IMR-90 (cell line): ENCODE results near the gene PDE4A. TPM values are rescaled to one million over a fixed set of nuclear protein-coding genes. Genes with fewer than 3 reads are reported as not detected.

Experiments
- ATAC-seq: fragments of 200-7000 bp; cut with Tn5 transposase; 2 replicates; pipeline ENCODE4 v1.9.1; 2020; ENCODE audit warnings: low read depth, mild to moderate bottlenecking, moderate library complexity
- Bru-seq: library from RNA; stranded (reverse); fragments of 400-500 nt; gene quantifications from one replicate; lab custom pipeline; 2021; lab: Mats Ljungman, UMichigan
- BruChase-seq, 2 experiments: library from RNA; stranded (reverse); fragments of 400-500 nt; gene quantifications; one replicate each; lab custom pipeline; 2021; lab: Mats Ljungman, UMichigan
- BruUV-seq: library from RNA; stranded (reverse); fragments of 400-500 nt; replicated peaks from 2 replicates; lab custom pipeline; 2021; lab: Mats Ljungman, UMichigan
- CTCF ChIA-PET: fragments of 300-600 bp; formaldehyde crosslinking; extraction: SDS; loops from one replicate; lab custom pipeline; 2021; ENCODE audit warnings: antibody characterized with exemption; lab: Yijun Ruan, JAX
- POLR2A ChIA-PET: fragments of 300-600 bp; sonication (Branson Sonifier 250); formaldehyde crosslinking; loops from one replicate; lab custom pipeline; 2022; ENCODE audit warnings: antibody characterized with exemption; ENCODE audit not compliant: unreplicated experiment; lab: Charles Lee
- DNase-seq: peaks from one replicate; pipeline ENCODE4 v3.0.0; 2013
- H2AFZ ChIP-seq: replicated peaks from 2 replicates; pipeline ENCODE3; 2013; ENCODE audit warnings: low read length, mild to moderate bottlenecking; ENCODE audit not compliant: poor library complexity
- H2AK5ac ChIP-seq: 2 replicates; pipeline ENCODE4 v1.6.1; 2013; ENCODE audit warnings: low read depth, low read length, inconsistent platforms
- H2AK9ac ChIP-seq: replicated peaks from 2 replicates; pipeline ENCODE3; 2013; ENCODE audit warnings: mild to moderate bottlenecking, low read depth, low read length, moderate library complexity; ENCODE audit not compliant: poor library complexity
- H2BK120ac ChIP-seq: 2 replicates; pipeline ENCODE4 v1.6.1; 2013; ENCODE audit warnings: low read depth, low read length, inconsistent platforms
- H2BK15ac ChIP-seq: 3 replicates; pipeline ENCODE4 v1.6.1; 2013; ENCODE audit warnings: low read depth, low read length, inconsistent platforms
- H2BK20ac ChIP-seq: 2 replicates; pipeline ENCODE4 v1.6.1; 2013; ENCODE audit warnings: low read depth, mild to moderate bottlenecking, inconsistent platforms, low read length, moderate library complexity
- H2BK5ac ChIP-seq: 2 replicates; pipeline ENCODE4 v1.6.1; 2013; ENCODE audit warnings: mild to moderate bottlenecking, low read depth, low read length, inconsistent platforms; ENCODE audit not compliant: poor library complexity, severe bottlenecking
- H3K14ac ChIP-seq: replicated peaks from 2 replicates; pipeline ENCODE4 v1.6.1; 2013; ENCODE audit warnings: low read depth, low read length, inconsistent platforms
- H3K18ac ChIP-seq: 2 replicates; pipeline ENCODE4 v1.6.1; 2013; ENCODE audit warnings: low read depth, low read length, control low read depth
- H3K23ac ChIP-seq: 2 replicates; pipeline ENCODE4 v1.6.1; 2013; ENCODE audit warnings: low read depth, low read length, inconsistent platforms
- H3K27ac ChIP-seq: 2 replicates; pipeline ENCODE4 v1.5.1; 2013; ENCODE audit warnings: mild to moderate bottlenecking, control low read depth, low read length; ENCODE audit not compliant: insufficient read depth
- H3K27me3 ChIP-seq: 2 replicates; pipeline ENCODE4 v1.6.1; 2013; ENCODE audit warnings: low read length; ENCODE audit not compliant: control insufficient read depth, insufficient read depth
- H3K36me3 ChIP-seq: 2 replicates; pipeline ENCODE4 v1.6.1; 2013; ENCODE audit warnings: low read length, mixed read lengths; ENCODE audit not compliant: control insufficient read depth, insufficient read depth
- H3K4ac ChIP-seq: 2 replicates; pipeline ENCODE4 v1.6.1; 2013; ENCODE audit warnings: low read depth, low read length, inconsistent platforms
- H3K4me1 ChIP-seq: 2 replicates; pipeline ENCODE4 v1.6.1; 2013; ENCODE audit warnings: low read length, mixed read lengths; ENCODE audit not compliant: control insufficient read depth, insufficient read depth
- H3K4me2 ChIP-seq: 2 replicates; pipeline ENCODE4 v1.6.1; 2013; ENCODE audit warnings: low read depth, mild to moderate bottlenecking, control low read depth, low read length, moderate library complexity
- H3K4me3 ChIP-seq: 2 replicates; pipeline ENCODE4 v1.5.1; 2013; ENCODE audit warnings: low read depth, mild to moderate bottlenecking, control low read depth, low read length, moderate library complexity; ENCODE audit not compliant: insufficient read depth
- H3K56ac ChIP-seq: 2 replicates; pipeline ENCODE4 v1.6.1; 2013; ENCODE audit warnings: low read length, inconsistent platforms; ENCODE audit not compliant: insufficient read depth; ENCODE audit errors: extremely low read depth
- H3K79me1 ChIP-seq, 2 experiments: 2 replicates each; pipeline ENCODE4 v1.6.1; 2013; ENCODE audit warnings: low read length in 2 of 2, inconsistent platforms in 1 of 2, low read depth in 1 of 2
- H3K9ac ChIP-seq: 2 replicates; pipeline ENCODE4 v1.6.1; 2013; ENCODE audit warnings: low read depth, low read length, control low read depth
- H3K9me1 ChIP-seq: 2 replicates; pipeline ENCODE4 v1.6.1; 2013; ENCODE audit warnings: low read length, inconsistent platforms; ENCODE audit not compliant: insufficient read depth
- H3K9me3 ChIP-seq: 2 replicates; pipeline ENCODE4 v1.6.1; 2013; ENCODE audit warnings: low read length; ENCODE audit not compliant: control insufficient read depth, insufficient read depth
- H4K20me1 ChIP-seq: 2 replicates; pipeline ENCODE4 v1.6.1; 2013; ENCODE audit warnings: low read length, inconsistent platforms; ENCODE audit not compliant: insufficient read depth
- H4K5ac ChIP-seq: 2 replicates; pipeline ENCODE4 v1.6.1; 2013; ENCODE audit warnings: mild to moderate bottlenecking, low read depth, low read length, control low read depth
- H4K8ac ChIP-seq, 2 experiments: 2 replicates each; pipeline ENCODE4 v1.6.1; 2013; ENCODE audit warnings: low read depth in 2 of 2, low read length in 2 of 2, control low read depth in 1 of 2, inconsistent platforms in 1 of 2
- H4K91ac ChIP-seq: 2 replicates; pipeline ENCODE4 v1.6.1; 2013; ENCODE audit warnings: low read depth, low read length, inconsistent platforms; ENCODE audit not compliant: insufficient read depth
- CHD1 ChIP-seq: IDR thresholded peaks from 2 replicates; pipeline ENCODE4 v1.6.1; 2012; ENCODE audit warnings: low read depth, low read length, improper control_type of control experiment
- WGBS, 2 experiments: methylation state at CpG; one replicate each; pipeline versions ENCODE4 v1.1.5 to v1.1.7; 2013; ENCODE audit warnings: missing lambda C conversion rate in 2 of 2; ENCODE audit not compliant: insufficient read length in 1 of 2; ENCODE audit errors: extremely low coverage in 2 of 2; 5-methylcytosine and 5-hydroxymethylcytosine counted together
- dilution Hi-C: fragments of 300-500 bp; cut with HindIII; formaldehyde crosslinking; loops from one replicate; pipeline ENCODE4 v1.14.3; 2018; ENCODE audit warnings: low sequenced_read_pairs; ENCODE audit not compliant: unreplicated experiment
- in situ Hi-C: fragments of 300-500 bp; cut with MboI; formaldehyde crosslinking; loops from 3 replicates; pipeline ENCODE4 v1.14.3; 2019; ENCODE audit warnings: low sequenced_read_pairs, inconsistent platforms, mixed read lengths
- intact Hi-C: fragments of 100-400 bp; cut with micrococcal nuclease; formaldehyde crosslinking; loops from 2 replicates; pipeline ENCODE4 v1.10.0; 2022
- long read RNA-seq: library from polyadenylated mRNA; unstranded; transcript quantifications from one replicate; pipeline ENCODE4 v2.0.0, GENCODE V29; 2021; ENCODE audit not compliant: unreplicated experiment
- polyA plus RNA-seq, 3 experiments: library from polyadenylated mRNA; depleted of rRNA; stranded (reverse); fragments of >200 nt; gene quantifications; 2 replicates each; pipeline ENCODE4 v1.2.3, GENCODE V29; 2012; ENCODE audit warnings: low replicate concordance in 1 of 3
- total RNA-seq: library from RNA; depleted of rRNA; stranded (reverse); fragments of >200 nt; gene quantifications from 2 replicates; pipeline ENCODE4 v1.2.3, GENCODE V29; 2012; rRNA removed
- TF ChIP-seq, protein P1 (sequence below): conservative IDR thresholded peaks from 2 replicates; pipeline ENCODE4 v1.5.1; 2012; ENCODE audit warnings: mild to moderate bottlenecking, low read depth, low read length, improper control_type of control experiment

The PDE4A gene
- 1.7 and 1.8 TPM in 2 replicates for total RNA-seq
- 5.9 and 7.0 TPM in 2 replicates for polyA plus RNA-seq (2012; rRNA removed)
- 4.6 and 8.3 TPM in 2 replicates for polyA plus RNA-seq (2012; cell fraction: cytosol; rRNA removed)
- polyA plus RNA-seq (2012; cell fraction: nucleus; rRNA removed; ENCODE audit: low replicate concordance), result 9.1 and 15.3 TPM in 2 replicates
- percentile 48 among the genes with signal in this experiment for Bru-seq, nascent RNA
- percentile 64 among the genes with signal in this experiment for BruChase-seq, experiment 1, labeled RNA remaining after a 6-hour chase
- BruChase-seq, experiment 2, labeled RNA remaining after a 2-hour chase, result percentile 58 among the genes with signal in this experiment
- long read RNA-seq, transcript PDE4A-201 (15 exons, 2,583 nt), result major isoform, 6 of 22 reads
- long read RNA-seq, partial matches to known transcripts, result 6 of 22 reads
- long read RNA-seq, other reads (novel, unspliced or antisense), result 10 of 22 reads

DNA sequence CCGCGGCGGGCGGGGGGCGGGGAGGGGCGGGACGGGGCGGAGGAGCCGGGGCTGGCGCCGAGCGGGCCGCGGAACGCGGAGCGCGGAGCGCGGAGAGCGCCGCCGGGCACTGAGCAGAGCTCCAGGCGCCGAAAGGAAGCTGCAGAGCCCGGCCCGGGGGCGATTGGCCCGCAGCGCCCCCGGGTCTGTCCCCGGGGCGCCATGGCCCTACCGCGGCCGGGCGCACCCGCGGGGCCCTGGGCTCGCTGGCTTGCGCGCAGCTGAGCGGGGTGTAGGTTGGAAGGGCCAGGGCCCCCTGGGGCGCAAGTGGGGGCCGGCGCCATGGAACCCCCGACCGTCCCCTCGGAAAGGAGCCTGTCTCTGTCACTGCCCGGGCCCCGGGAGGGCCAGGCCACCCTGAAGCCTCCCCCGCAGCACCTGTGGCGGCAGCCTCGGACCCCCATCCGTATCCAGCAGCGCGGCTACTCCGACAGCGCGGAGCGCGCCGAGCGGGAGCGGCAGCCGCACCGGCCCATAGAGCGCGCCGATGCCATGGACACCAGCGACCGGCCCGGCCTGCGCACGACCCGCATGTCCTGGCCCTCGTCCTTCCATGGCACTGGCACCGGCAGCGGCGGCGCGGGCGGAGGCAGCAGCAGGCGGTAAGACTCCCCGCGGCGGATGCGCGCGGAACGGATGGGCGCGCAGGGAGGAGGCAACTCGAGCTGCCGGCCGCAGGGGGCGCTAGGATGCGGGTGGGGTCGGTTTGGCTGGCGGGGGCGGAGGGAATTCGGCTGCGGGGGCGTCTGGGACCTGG is at the start of gene PDE4A:
Gene PDE4A (plus strand): TSS at position 95 of the 796 bp plus-strand sequence. CDS start 227 bp downstream, at position 322.
- no peaks in the 10 kb centered on the region; a peak in 1 of 4 replicates for H3K79me1 ChIP-seq
- H2AFZ ChIP-seq, result peak within 1 kb of the TSS; percentile 85
- H4K5ac ChIP-seq, result no peak within 1 kb of the TSS
- H3K4me2 ChIP-seq, result peak within 1 kb of the TSS; percentile 70
- H4K91ac ChIP-seq, result no peak within 1 kb of the TSS
- H2BK5ac ChIP-seq, result no peak within 1 kb of the TSS
- no peaks in the 10 kb centered on the region for H3K9me3 ChIP-seq
- no peak within 1 kb of the TSS for H3K9ac ChIP-seq
- no peaks in the 10 kb centered on the region for H3K36me3 ChIP-seq
- no peak within 1 kb of the TSS for H3K56ac ChIP-seq
- H2BK120ac ChIP-seq, result no peak within 1 kb of the TSS
- intact Hi-C loops (no loop called here), in situ Hi-C loops (no loop called here), dilution Hi-C loops (no loop called here)
- WGBS, 2 experiments, result 0% methylated on average over 10 of the region's 104 CpGs; no CpG with 5 or more reads in 1 of the 2 experiments
- H2AK5ac ChIP-seq, result peak within 1 kb of the TSS; percentile 60; the same call in 1 of the 2 replicates
- no peak for DNase-seq
- ATAC-seq, result no peak
- peak within 1 kb of the TSS; percentile 87 for H2AK9ac ChIP-seq
- no peak within 1 kb of the TSS for H3K4ac ChIP-seq
- ChIA-PET CTCF (interaction anchor here (0.8 to 1.0 kb wide), 3 partner anchors 8 to 17 kb away, joined by 3 to 4 read pairs (median 3); partner anchors contain the start of gene CDC37), POLR2A (no interaction called here)
- H2BK20ac ChIP-seq, result no peak within 1 kb of the TSS
- peaks cover 15% of the 10 kb centered on the region for H3K4me1 ChIP-seq
- peak within 1 kb of the TSS; percentile 30 for H3K23ac ChIP-seq
- H3K4me3 ChIP-seq, result peak within 1 kb of the TSS; percentile 39
- BruUV-seq, result no TSS peak
- no peak within 1 kb of the TSS for H2BK15ac ChIP-seq
- no peak within 1 kb of the TSS for H3K27ac ChIP-seq
- H3K27me3 ChIP-seq, result peaks cover 49% of the 10 kb centered on the region
- no peaks in the 10 kb centered on the region for H3K9me1 ChIP-seq
- H4K8ac ChIP-seq, result 0 out of 4 replicates have a peak within 1 kb of the TSS, but pooled peaks of 1 of the 2 experiments have one; percentile 6
- no peak for TF ChIP-seq CHD1
- TF ChIP-seq, protein P1, sequence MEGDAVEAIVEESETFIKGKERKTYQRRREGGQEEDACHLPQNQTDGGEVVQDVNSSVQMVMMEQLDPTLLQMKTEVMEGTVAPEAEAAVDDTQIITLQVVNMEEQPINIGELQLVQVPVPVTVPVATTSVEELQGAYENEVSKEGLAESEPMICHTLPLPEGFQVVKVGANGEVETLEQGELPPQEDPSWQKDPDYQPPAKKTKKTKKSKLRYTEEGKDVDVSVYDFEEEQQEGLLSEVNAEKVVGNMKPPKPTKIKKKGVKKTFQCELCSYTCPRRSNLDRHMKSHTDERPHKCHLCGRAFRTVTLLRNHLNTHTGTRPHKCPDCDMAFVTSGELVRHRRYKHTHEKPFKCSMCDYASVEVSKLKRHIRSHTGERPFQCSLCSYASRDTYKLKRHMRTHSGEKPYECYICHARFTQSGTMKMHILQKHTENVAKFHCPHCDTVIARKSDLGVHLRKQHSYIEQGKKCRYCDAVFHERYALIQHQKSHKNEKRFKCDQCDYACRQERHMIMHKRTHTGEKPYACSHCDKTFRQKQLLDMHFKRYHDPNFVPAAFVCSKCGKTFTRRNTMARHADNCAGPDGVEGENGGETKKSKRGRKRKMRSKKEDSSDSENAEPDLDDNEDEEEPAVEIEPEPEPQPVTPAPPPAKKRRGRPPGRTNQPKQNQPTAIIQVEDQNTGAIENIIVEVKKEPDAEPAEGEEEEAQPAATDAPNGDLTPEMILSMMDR, result peak; percentile 47
- H3K14ac ChIP-seq, result no peak within 1 kb of the TSS
- H3K18ac ChIP-seq, result no peak within 1 kb of the TSS
- H4K20me1 ChIP-seq, result peaks cover 31% of the 10 kb centered on the region
